Fibroblast of mammary gland (primary cell): ENCODE results near the gene PLEKHA1.

ENCODE experiments used
- DNase-seq: peaks from one replicate; pipeline ENCODE4 v3.0.0-alpha.2; 2010; ENCODE audit warnings: low read depth
- H3K4me3 ChIP-seq: 2 replicates; pipeline ENCODE4 v1.5.1; 2011; ENCODE audit warnings: low read depth, mild to moderate bottlenecking, low read length, moderate library complexity; ENCODE audit not compliant: control insufficient read depth
- TF ChIP-seq, protein P1 (sequence below): conservative IDR thresholded peaks from 2 replicates; pipeline ENCODE4 v1.5.1; 2011; ENCODE audit warnings: low read depth, low read length, inconsistent platforms; ENCODE audit not compliant: control insufficient read depth, insufficient read depth

Gene PLEKHA1

DNA sequence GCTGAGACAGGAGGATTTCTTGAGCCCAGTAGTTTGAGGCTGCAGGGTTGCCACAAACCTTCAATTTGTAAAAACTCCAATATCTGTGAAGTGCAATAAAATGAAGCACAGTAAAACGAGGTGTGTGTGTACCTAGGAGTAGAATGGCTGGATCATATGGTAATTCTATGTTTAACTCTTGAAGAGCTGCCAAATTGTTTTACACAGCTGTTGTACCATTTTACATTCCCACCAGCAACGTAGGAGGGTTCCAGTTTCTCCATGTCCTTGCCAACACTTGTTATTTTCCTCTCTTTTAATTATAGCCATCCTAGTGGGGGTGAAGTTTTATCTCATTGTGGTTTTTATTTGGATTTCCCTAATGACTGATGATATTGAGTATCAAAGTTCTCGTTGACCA, 16.2 kb downstream of the PLEKHA1 start:
- no peak for DNase-seq
- no peak overlapping the region for H3K4me3 ChIP-seq
- TF ChIP-seq, protein P1, sequence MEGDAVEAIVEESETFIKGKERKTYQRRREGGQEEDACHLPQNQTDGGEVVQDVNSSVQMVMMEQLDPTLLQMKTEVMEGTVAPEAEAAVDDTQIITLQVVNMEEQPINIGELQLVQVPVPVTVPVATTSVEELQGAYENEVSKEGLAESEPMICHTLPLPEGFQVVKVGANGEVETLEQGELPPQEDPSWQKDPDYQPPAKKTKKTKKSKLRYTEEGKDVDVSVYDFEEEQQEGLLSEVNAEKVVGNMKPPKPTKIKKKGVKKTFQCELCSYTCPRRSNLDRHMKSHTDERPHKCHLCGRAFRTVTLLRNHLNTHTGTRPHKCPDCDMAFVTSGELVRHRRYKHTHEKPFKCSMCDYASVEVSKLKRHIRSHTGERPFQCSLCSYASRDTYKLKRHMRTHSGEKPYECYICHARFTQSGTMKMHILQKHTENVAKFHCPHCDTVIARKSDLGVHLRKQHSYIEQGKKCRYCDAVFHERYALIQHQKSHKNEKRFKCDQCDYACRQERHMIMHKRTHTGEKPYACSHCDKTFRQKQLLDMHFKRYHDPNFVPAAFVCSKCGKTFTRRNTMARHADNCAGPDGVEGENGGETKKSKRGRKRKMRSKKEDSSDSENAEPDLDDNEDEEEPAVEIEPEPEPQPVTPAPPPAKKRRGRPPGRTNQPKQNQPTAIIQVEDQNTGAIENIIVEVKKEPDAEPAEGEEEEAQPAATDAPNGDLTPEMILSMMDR = no peak

DNA sequence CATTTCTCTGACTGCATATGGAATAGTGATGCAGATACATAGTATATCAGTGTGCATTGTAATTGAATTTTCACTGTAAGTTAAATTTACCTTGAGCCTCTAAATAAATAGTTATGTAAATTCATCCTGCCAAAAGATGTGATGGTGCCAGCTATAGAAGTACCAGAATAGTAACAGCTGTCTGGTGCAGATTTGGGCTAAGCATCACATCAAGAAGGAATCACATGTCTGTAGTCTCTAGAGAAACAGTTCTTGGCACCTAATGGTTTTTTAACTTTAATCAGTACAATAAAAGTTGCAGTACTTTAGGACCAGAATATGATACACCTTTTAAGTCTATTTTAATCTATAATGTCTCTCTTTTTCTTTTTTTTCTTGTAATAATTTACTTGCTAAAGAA, 17.4 kb downstream of the PLEKHA1 start:
- TF ChIP-seq, protein P1 = no peak
- H3K4me3 ChIP-seq = no peak overlapping the region
- no peak for DNase-seq

DNA sequence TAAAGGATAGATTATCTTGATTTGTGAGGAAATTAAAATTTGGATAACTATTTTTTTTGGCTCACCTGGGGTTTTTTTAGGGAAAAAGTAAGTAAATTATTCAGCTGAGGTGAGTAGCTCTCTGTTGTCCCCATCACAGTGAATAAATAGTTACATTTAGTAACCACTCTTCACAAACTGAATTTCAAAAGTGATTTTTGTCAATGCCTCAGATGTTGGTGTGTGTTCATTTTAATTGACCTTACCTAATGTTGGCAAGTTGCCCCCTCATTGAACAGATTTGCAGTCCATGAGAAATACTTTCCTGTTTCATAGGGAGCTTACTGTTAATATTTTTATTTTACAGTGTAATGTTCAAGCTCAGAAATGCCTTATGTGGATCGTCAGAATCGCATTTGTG, 18.3 kb downstream of the PLEKHA1 start:
- TF ChIP-seq, protein P1 = no peak
- DNase-seq = no peak
- no peak overlapping the region for H3K4me3 ChIP-seq

DNA sequence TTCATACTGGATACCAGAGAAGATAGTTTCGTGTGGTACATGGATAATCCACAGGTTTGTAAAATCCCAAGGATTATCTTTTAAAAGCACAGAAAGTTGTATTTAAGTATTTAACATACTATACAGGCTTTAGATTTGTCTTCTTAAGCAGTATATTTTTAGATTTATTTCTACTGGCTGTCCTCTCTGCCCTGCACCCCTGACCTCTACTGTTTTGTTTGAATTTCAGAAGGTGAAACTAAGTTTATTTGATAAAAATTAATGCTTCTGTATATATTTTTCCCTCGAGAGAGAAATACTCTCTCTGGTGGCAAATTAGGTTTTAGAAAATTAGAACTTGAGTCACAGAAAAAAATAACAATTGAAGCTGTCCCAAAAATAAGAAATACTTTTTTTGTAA, 18.8 kb downstream of the PLEKHA1 start:
- TF ChIP-seq, protein P1 = no peak
- no peak for DNase-seq
- H3K4me3 ChIP-seq = no peak overlapping the region

DNA sequence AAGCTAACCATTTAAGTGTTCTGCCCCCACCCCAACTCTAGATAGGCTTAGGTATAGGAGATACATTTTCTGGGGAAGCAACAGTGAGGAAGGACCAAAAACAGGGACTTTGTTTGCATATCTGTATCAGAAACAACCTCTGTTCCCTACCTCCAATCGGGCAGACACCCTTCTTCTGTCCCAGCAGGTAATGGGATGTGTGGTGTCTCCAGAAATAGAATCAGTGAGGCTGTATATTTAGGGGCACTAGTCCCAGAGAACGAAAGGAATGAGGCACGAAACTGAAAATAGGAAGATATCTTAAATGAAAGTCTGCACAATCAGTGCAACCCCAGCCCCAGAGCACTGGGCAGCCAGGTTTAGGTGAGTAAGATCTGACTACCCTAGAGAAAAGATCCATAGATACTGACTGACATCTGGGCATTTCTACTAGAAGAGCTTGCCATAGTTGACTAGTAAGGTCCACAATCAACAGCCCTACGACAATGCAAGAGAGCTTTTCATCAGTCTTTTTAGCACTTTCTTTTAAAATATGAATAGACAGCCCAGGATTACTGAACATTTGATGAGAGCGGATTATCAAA, 28.1 kb downstream of the PLEKHA1 start:
- TF ChIP-seq, protein P1 = no peak
- DNase-seq = no peak
- no peak overlapping the region for H3K4me3 ChIP-seq

DNA sequence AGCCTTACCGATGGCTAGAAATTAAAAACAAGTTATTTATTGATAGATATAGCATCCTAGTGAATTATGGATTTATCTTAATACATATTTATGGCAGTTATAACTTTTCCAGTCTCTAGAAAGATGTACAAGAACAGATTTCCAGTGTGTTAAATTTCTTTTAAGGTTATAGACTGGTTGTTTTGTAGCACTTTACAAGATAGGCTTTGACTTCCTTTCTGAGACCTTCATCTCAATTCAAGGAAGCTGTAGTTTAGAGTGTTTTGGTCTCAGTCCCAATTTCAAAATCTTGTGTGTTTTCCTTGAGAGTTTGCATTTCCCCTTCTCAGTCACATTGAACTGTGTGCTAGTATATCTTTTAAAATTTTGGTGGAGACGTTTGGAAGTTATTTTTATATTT, 30.1 kb downstream of the PLEKHA1 start:
- no peak overlapping the region for H3K4me3 ChIP-seq
- TF ChIP-seq, protein P1 = no peak
- no peak for DNase-seq
